ENCODE measurements around the gene HEATR5A.
"Not testable (repeated sequence)": the region's sequence is repeated elsewhere in the genome, so short reads cannot be mapped to it uniquely, and the experiment has no call there.

The HEATR5A gene

DNA sequence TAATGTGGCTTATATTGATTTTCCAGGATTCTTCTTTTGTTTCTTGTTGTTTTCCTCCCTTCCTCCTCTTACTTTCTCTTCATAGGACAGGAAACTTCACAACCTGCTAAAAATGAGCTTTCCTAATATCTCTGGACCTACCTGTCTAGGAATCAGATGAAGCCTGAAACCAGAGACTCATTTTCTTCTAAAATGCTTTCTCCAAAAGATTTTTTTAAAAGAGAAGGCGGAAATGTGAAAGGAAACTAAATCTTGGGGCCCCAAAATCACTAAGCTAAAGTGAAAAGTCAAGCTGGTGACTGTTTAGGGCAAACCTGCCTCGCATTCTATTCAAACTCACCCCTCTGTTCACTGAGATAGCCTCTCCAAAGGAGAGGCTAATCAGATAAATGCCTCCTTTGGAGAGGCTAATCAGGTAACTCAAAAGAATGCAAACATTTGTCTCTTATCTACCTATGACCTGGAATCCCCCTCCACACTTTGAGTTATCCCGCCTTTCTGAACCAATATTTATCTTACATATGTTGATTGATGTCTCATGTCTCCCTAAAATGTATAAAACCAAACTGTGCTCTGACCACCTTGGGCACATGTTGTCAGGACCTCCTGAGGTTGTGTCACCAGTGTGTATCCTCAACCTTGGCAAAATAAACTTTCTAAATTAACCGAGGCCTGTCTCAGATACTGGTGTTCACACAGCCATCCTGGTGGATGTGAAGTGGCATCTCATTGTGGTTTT is 140.0 kb downstream of the HEATR5A start:
- no peak for DNase-seq

DNA sequence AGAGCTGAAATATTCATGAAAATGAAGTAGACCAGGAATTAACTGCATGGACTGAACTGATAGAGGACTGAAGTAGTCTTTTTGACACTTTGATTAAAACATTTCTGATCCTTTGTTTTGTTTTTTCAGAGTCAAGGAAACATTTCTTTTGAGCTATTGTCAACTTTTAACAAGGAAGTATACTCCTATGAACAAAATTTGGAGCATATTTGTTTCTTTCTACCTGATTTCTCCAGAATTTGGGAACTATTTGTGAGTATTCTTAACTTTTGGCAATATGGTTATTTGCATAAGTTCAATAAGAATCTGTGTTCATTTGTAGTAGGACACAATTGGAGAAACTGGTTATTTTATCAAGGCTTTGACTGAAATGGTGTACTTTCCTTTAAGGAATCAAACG is 141.5 kb downstream of the HEATR5A start:
- DNase-seq: no peak

GRCh38 chr14:31277085-31277484 is 143.3 kb downstream of the HEATR5A start:
- no peak for DNase-seq

GRCh38 chr14:31276417-31276816 is 143.9 kb downstream of the HEATR5A start:
- DNase-seq: not testable (repeated sequence)

DNA sequence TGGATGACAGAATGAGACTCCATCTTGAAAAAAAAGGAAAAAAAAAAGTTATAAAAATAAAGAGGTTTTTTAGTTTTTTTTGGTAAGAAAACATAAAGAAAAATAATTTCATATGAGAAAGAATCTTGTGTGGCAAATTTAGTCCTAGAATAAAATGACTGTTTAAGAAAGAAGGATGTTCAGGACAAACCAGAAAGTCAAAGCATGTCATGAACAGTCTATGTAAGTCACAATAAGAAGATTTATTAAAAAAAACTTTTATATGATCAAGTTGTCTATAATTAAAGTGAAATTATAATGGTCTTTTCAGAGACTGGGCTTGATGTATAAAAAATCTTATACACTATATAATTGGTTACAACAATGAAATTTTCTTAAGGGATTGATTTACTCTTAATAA is 144.6 kb downstream of the HEATR5A start:
- DNase-seq: no peak

DNA sequence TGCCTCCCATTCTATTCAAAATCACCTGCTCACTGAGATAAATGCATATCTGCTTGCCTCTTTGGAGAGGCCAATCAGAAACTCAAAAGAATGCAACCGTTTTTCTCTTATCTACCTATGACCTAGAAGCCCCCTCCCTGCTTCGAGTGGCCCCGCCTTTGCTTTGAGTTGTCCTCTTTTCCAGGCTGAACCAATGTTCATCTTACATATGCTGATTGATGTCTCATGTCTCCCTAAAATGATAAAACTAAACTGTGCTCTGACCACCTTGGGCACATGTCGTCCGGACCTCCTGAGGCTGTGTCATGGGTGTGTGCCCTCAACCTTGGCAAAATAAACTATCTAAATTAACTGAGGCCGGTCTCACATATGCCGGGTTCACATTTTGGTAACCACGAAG is 148.7 kb downstream of the HEATR5A start:
- DNase-seq: no peak

DNA sequence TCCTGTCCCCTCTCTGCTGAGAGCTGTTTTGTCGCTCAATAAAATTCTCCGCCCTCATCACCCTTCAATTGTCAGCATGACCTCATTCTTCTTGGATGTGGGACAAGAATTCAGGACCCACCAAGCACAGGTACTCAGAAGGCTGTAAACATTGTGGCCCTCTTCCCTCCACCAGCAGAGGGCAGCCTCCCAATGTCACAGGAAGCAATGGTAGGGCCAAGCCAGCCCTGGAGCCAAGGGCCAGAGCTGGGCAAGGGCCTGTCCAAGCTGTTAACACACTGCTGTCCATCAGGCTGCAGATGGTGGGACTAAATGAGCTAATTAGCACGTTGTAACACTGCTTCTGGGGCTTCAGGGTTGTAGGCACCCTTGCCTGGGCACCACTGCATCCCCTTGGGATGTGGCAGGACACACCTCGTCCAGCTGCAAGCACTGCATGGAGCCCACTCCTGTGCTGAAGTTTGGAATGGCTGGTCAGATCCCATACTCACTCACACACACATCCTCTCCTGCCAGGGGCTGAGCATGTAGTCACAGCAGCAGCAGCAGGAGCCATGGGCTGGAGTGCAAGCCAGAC is 150.1 kb downstream of the HEATR5A start:
- no peak for DNase-seq

DNA sequence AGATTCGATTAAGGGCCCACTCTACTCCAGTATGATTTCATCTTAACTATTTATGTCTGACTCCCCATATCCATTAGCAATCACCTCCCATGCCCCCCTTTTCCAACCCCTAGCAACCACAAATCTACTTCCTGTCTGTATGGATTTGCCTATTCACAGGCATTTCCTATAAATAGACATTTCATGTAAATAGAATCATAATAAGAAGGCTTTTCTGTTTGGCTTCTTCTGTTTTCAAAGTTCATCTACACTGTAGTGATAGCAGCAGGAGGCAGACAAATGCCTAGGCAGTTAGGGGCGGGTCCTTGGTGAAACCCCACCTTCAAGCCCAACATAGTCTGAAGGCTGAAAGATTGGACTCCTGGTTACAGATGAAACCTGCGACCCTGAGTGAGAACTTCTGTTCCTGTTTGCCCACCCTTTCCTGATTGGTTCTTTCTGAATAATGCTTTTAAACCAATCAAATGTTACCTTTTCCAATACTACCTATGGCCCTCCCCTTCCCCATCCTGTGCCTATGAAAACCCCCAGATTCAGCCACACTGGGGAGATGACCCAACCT is 150.6 kb downstream of the HEATR5A start:
- DNase-seq: no peak

DNA sequence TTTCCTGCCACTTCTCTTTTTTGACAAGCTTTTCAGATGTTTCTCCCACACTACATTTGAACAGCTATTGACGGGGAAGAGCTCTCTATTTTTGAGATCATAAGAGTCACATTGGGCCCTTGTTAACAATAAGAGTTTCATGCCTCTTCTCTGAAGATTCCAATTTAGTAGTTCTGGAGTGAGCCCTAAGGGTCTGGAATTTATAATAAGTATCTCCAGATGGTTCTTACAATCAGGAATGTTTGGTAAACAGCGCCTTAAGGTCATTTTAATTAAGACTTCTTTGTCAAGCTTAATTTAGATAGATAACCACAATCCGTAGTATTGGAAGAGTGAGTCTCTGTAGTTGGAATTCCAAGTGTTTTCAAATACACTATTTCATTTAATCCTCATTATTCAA is 152.1 kb downstream of the HEATR5A start:
- DNase-seq: no peak

GRCh38 chr14:31266437-31267331 is 153.7 kb downstream of the HEATR5A start:
- no peak for DNase-seq

DNA sequence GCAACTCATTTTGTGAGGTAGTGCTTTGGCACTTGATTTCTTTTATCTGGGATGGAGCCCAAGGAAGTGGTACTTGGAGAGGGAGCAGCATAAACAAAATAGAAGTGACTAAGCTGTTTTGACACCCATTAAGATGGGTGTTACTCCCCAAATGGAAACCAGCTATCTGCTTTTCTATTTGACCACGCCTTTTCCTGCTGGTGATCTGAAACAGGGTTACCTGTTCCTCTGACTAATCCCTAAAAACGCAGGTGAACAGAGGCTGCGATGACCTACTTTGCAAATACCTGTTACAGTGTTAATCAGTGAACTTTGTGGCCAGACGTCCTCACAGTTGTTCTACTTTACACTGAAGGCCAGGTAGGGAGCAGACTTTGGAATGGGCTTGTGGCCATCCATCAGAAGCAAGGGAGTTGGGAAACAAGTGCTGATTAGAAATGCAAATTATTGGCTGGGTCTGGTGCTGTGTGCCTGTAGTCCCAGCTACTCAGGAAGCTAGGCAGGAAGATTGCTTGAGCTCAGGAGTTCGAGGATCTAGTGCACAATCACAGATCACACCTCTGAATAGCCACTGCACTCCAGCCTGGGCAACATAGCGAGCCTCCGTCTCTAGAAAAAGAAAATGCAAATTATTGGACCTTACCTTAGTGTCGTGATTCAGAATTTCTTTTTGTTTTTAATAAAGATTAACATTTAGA is 154.5 kb downstream of the HEATR5A start:
- no peak for DNase-seq

DNA sequence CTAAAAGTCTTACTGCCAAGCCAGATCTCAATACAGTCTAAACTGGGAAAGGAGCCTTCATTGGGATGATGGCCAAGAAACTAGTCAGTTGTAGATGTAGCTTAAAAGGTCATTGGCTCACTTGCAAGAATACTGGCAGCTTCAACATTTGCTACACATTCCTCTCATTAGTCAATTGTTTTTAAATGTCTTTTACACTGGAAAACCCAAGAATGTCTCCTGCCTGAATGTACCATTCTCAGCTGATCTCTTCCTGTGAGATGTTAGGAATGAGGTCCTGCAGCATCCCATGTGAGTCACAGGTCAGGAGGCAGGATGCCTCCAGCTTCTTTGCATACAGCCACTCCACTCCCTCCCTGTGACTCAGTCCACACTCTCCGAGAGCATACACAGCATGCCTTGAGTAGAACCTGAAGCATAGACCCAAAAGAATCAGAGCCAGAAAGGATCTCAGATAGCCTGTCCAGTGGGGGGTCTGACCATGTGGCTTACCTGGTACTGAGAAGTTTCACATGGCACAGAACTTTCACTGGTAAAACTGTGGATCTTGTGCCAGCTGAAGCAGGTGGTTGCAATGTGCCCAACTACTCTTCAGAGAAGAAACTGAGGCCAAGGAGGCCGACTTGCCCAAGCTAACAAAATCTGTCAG is 156.7 kb downstream of the HEATR5A start:
- DNase-seq: peak; percentile 42

DNA sequence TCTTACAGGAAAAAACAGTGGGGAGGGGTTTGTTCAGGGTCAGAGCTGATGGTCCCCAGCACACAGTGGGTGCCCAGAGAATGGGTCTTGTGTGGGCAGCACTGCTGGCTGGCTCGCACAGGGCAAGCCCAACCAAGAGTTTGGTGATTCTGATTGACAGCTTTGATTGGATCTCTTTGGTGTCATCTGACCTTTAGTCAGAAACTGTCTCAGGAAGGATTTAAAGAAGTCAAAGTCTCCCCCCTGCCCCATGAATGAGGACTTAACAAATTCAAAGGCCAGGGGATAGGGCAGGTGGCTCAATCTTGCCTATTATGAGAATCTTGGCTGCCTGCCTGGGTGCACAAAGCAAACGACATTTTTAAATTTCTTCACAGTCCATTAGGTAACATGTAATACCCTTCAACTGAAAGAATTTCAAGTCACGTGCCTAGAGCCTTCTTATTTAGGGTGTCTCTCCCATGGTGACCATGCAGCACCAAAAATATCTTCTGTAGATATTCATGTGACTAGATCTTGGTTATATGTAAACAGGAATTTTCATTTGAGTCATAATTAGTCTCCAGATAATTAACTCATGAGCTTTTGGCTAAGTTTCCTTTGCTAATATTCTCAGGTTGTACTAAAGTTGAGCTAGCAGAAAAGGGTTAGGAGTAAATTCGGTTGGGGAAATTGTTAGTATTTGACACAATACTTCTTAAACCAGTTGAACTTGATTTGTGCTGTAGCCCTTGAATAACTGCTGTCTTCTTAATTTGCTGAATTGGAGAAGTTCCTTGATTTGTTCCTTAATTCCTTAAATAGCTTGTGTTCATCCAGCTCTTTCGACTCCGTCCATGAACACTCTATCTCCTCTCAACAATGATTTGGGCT is 158.3 kb downstream of the HEATR5A start:
- DNase-seq: no peak

GRCh38 chr14:31261523-31261858 is 158.9 kb downstream of the HEATR5A start:
- no peak for DNase-seq

- not testable (repeated sequence) for DNase-seq
These were observed 161.3 kb downstream of the HEATR5A start for GRCh38 chr14:31259040-31259435.

GRCh38 chr14:31258427-31259039 is 161.8 kb downstream of the HEATR5A start:
- DNase-seq: no peak

GRCh38 chr14:31257554-31258426 is 162.6 kb downstream of the HEATR5A start:
- not testable (repeated sequence) for DNase-seq

GRCh38 chr14:31257244-31257553 is 163.2 kb downstream of the HEATR5A start:
- DNase-seq: no peak

- no peak for DNase-seq
These were observed 163.7 kb downstream of the HEATR5A start for GRCh38 chr14:31256534-31257243.

Data from femur (tissue), 1 donor.